Parathyroid adenoma (tissue), 2 donors: Measurements from ENCODE around the gene C1QTNF7.

Experiments
- H2AFZ ChIP-seq: fragments of 300-600 bp; sonication (generic); one replicate; pipeline ENCODE4 v1.7.0; 2017; ENCODE audit warnings: antibody characterized with exemption, mild to moderate bottlenecking
- H3K27ac ChIP-seq: fragments of 300-600 bp; sonication (generic); one replicate; pipeline ENCODE4 v1.7.0; 2017
- H3K27me3 ChIP-seq: fragments of 300-600 bp; sonication (generic); one replicate; pipeline ENCODE4 v1.7.0; 2017; ENCODE audit warnings: low read length; ENCODE audit not compliant: control insufficient read depth, insufficient read depth
- H3K36me3 ChIP-seq: fragments of 300-600 bp; sonication (generic); one replicate; pipeline ENCODE4 v1.7.0; 2017; ENCODE audit warnings: low read length; ENCODE audit not compliant: control insufficient read depth, insufficient read depth
- H3K4me1 ChIP-seq: fragments of 300-600 bp; sonication (generic); one replicate; pipeline ENCODE4 v1.7.0; 2017; ENCODE audit warnings: control low read depth
- H3K4me2 ChIP-seq: fragments of 300-600 bp; sonication (generic); one replicate; pipeline ENCODE4 v1.7.0; 2017; ENCODE audit warnings: low read length
- H3K4me3 ChIP-seq: fragments of 300-600 bp; sonication (generic); one replicate; pipeline ENCODE4 v1.7.0; 2017; ENCODE audit warnings: low read depth, low read length
- H3K79me2 ChIP-seq: fragments of 300-600 bp; sonication (generic); one replicate; pipeline ENCODE4 v1.7.0; 2017; ENCODE audit warnings: control low read depth
- H3K9ac ChIP-seq: fragments of 300-600 bp; sonication (generic); one replicate; pipeline ENCODE4 v1.7.0; 2017; ENCODE audit warnings: mild to moderate bottlenecking
- H3K9me3 ChIP-seq: fragments of 300-600 bp; sonication (generic); one replicate; pipeline ENCODE4 v1.7.0; 2017; ENCODE audit warnings: low read length; ENCODE audit not compliant: control insufficient read depth
- TF ChIP-seq, protein P1 (sequence below): fragments of 300-600 bp; sonication (generic); IDR thresholded peaks from one replicate; pipeline ENCODE4 v1.7.0; 2017; ENCODE audit warnings: antibody characterized with exemption, mild to moderate bottlenecking
- donor health status: primary hyperparathyroidism.

The C1QTNF7 gene

DNA sequence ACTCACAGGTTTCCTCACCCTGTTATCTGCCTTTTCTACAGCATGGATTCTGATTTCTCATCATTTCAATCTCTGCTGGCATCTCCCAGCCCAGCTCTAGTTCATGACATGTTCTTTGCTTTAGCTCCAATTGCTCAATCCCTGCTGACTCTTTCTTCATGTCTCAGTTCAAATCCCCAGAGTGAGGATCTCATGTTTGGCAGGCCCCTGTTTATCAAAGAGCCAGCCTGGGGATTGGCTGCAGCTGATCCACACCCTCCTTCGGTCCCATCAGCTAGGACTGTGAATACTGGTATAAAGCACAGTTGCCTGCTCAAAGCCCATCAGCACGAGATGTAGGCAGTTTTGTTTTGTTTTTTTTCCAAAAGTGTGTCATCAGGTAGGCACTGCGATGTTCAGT lies 27.5 kb downstream of the C1QTNF7 start:
- peaks cover 8% of the 10 kb centered on the region for H3K4me1 ChIP-seq
- H3K27ac ChIP-seq = no peak overlapping the region
- no peaks in the 10 kb centered on the region for H3K27me3 ChIP-seq

DNA sequence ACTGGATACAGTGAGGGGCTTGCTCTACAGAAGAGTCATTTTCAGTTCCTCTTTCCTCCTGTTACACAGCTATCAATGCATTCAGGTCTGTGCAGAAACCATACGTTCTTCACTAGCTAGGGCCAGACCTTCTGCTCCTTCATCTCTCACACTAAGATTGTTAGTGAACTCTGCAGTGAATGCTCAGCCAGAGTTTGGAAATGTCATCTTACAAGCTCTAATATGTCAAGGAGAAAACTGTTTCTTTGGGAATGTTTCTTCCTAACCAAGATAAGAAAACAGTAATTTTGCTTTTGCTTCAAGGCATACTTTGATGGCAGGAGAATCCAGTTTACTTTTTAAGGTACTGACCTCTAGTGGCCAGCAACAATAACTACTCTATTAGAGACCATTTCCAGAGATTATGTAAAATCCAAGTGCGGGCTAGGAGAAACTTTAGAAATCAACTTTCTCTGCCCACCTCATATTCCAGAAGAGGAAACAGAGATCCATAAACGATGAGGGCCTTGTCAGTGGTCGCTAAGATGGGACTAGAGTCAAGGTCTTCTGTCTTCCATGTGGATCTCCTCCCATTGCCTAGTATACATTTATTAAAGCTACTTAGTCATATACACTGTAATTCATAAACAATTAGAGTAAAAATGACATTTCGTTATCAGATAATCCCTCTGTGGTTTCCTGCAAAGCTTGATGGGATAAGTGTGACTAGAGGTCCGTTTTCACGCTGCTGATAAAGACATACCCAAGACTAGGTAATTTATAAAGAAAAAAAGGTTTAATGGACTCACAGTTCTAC lies 29.8 kb downstream of the C1QTNF7 start:
- Histone ChIP-seq H3K4me2 (peak overlapping the region; percentile 36), H3K9me3 (no peaks in the 10 kb centered on the region), H3K27ac (peak overlapping the region; percentile 4), H3K79me2 (no peaks in the 10 kb centered on the region), H3K36me3 (no peaks in the 10 kb centered on the region), H3K4me3 (no peak overlapping the region), H3K9ac (no peak overlapping the region), H3K4me1 (peaks cover 8% of the 10 kb centered on the region), H3K27me3 (no peaks in the 10 kb centered on the region), H2AFZ (peak overlapping the region; percentile 59)
- TF ChIP-seq, protein P1, sequence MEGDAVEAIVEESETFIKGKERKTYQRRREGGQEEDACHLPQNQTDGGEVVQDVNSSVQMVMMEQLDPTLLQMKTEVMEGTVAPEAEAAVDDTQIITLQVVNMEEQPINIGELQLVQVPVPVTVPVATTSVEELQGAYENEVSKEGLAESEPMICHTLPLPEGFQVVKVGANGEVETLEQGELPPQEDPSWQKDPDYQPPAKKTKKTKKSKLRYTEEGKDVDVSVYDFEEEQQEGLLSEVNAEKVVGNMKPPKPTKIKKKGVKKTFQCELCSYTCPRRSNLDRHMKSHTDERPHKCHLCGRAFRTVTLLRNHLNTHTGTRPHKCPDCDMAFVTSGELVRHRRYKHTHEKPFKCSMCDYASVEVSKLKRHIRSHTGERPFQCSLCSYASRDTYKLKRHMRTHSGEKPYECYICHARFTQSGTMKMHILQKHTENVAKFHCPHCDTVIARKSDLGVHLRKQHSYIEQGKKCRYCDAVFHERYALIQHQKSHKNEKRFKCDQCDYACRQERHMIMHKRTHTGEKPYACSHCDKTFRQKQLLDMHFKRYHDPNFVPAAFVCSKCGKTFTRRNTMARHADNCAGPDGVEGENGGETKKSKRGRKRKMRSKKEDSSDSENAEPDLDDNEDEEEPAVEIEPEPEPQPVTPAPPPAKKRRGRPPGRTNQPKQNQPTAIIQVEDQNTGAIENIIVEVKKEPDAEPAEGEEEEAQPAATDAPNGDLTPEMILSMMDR = peak; percentile 63

More for the DNA sequence above, 27.5 kb downstream of the C1QTNF7 start:
- Histone ChIP-seq H3K79me2 (no peaks in the 10 kb centered on the region), H3K9ac (no peak overlapping the region), H3K4me3 (no peak overlapping the region), H3K36me3 (no peaks in the 10 kb centered on the region), H2AFZ (peak overlapping the region; percentile 42), H3K4me2 (no peak overlapping the region), H3K9me3 (no peaks in the 10 kb centered on the region)
- TF ChIP-seq, protein P1 = no peak

DNA sequence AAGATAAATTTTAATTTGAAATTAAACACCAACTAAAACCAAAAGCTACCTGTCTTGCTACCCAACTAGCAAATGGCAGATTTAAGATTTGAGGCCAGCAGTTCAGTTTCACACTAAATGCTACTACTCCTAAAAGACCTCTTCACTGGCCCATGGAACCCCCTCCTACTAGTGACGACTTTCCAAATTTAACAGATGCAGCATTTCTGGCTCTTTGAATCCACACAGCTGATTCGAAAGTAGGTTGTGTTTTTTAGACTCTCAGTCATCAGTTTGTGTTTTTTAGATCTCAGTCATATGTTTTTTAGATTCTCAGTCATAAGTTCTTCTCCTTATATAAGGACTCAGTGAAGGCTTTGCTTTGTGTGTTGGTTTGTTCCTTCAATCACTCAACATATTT lies 30.8 kb downstream of the C1QTNF7 start:
- Histone ChIP-seq H3K9me3 (no peaks in the 10 kb centered on the region), H3K4me1 (peaks cover 8% of the 10 kb centered on the region), H3K4me2 (no peak overlapping the region), H2AFZ (no peak overlapping the region), H3K36me3 (no peaks in the 10 kb centered on the region), H3K9ac (no peak overlapping the region), H3K4me3 (no peak overlapping the region), H3K27ac (no peak overlapping the region), H3K27me3 (no peaks in the 10 kb centered on the region), H3K79me2 (no peaks in the 10 kb centered on the region)
- TF ChIP-seq, protein P1 = no peak

DNA sequence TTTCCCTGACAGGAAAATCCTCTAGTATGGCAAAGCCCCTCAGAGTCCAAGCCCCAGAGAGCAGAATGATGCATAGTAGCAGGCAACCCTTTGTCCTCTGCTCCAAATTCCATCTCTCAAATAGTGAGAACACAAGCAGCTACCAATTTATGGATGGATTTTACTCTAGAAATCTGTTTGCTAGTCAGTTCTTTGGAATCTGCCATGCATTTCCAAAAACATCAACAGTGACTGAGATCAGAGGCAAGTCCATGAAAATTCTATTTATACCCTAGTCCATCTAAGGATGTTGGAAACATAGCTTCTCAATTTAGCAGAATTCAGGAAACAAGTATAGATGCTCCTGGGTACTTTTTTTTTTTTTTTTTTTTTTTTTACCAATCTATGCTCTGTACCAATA lies 31.9 kb downstream of the C1QTNF7 start:
- Histone ChIP-seq H3K9ac (no peak overlapping the region), H2AFZ (no peak overlapping the region), H3K27ac (no peak overlapping the region), H3K4me1 (peaks cover 8% of the 10 kb centered on the region), H3K27me3 (no peaks in the 10 kb centered on the region), H3K36me3 (no peaks in the 10 kb centered on the region), H3K9me3 (no peaks in the 10 kb centered on the region), H3K4me3 (no peak overlapping the region), H3K79me2 (no peaks in the 10 kb centered on the region), H3K4me2 (no peak overlapping the region)
- TF ChIP-seq, protein P1 = no peak

DNA sequence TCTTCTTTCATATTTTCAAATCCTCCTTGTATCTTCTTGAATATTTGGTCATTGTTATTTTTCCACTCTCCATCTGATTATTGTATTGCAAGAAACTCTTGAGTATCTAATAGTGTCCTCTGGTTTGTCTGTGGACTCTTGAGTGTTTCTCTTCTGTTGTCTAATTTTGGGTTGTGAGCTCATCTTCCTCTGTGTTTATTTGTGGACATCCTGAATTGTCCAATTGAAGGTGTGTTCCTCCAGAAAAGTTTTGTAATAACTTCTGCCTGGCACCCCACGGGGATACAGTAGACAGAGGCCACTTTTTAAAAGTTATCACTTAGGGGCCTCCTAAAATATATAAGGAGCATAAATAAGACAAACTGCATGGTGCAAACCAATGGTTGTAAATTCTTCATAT lies 38.8 kb downstream of the C1QTNF7 start:
- no peak overlapping the region for H3K4me3 ChIP-seq
- no peaks in the 10 kb centered on the region for H3K36me3 ChIP-seq
- no peaks in the 10 kb centered on the region for H3K4me1 ChIP-seq
- TF ChIP-seq, protein P1 = no peak
- H2AFZ ChIP-seq = no peak overlapping the region
- H3K27me3 ChIP-seq = no peaks in the 10 kb centered on the region
- H3K27ac ChIP-seq = no peak overlapping the region
- H3K79me2 ChIP-seq = no peaks in the 10 kb centered on the region
- no peak overlapping the region for H3K4me2 ChIP-seq
- no peak overlapping the region for H3K9ac ChIP-seq
- H3K9me3 ChIP-seq = no peaks in the 10 kb centered on the region
